Measurements from ENCODE around the gene ZNF397.

DNA sequence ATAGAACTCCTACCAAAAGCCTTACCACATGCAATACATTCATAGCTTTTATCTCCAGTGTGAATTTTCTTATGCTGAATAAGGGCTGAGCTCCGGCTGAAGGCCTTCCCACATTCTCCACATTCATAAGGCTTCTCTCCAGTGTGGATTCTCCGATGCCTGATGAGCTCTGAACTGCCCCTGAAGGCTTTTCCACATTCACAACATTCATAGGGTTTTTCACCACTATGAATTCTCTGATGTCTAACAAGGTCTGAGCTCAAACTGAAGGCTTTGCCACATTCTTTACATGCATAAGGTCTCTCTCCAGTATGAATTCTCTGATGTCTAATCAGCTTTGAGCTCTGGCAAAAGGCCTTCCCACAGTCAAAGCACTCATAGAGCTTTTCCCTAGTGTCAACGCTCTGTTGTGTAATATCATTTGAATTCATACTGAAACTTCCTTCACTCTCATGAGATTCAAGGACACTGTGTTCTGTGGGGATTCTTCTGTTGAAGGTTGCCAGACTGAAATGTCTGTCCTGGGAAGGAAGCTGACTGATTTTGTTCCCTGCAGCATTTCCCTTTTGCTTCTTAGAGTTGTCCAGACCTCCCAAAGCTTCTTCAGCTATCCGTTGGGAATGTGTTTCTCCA, 12.9 kb downstream of the ZNF397 start:
- TF ChIP-seq, protein P1, sequence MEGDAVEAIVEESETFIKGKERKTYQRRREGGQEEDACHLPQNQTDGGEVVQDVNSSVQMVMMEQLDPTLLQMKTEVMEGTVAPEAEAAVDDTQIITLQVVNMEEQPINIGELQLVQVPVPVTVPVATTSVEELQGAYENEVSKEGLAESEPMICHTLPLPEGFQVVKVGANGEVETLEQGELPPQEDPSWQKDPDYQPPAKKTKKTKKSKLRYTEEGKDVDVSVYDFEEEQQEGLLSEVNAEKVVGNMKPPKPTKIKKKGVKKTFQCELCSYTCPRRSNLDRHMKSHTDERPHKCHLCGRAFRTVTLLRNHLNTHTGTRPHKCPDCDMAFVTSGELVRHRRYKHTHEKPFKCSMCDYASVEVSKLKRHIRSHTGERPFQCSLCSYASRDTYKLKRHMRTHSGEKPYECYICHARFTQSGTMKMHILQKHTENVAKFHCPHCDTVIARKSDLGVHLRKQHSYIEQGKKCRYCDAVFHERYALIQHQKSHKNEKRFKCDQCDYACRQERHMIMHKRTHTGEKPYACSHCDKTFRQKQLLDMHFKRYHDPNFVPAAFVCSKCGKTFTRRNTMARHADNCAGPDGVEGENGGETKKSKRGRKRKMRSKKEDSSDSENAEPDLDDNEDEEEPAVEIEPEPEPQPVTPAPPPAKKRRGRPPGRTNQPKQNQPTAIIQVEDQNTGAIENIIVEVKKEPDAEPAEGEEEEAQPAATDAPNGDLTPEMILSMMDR (IDR thresholded peaks at IDR 0.05): no peak
- TF ChIP-seq POLR2A (IDR thresholded peaks at IDR 0.05): no peak
